Breast epithelium (tissue), 3 donors: ENCODE measurements around the gene DBX2.

Source experiments
- CTCF ChIP-seq, 3 donors: fragments of 450-650 bp; IDR thresholded peaks; one replicate each; pipeline ENCODE4 v1.5.1; 2016 to 2017; ENCODE audit warnings: antibody characterized with exemption in 3 of 3, mild to moderate bottlenecking in 3 of 3, moderate library complexity in 3 of 3
- POLR2AphosphoS5 ChIP-seq, 3 donors: sonication (generic); formaldehyde crosslinking; IDR thresholded peaks; one replicate each; pipeline ENCODE4 v1.6.1; 2017; ENCODE audit warnings: antibody characterized with exemption in 3 of 3

- TF ChIP-seq CTCF (IDR thresholded peaks at IDR 0.05) (no peak), POLR2AphosphoS5 (IDR thresholded peaks at IDR 0.05) (no peak)
These were observed 8.3 kb downstream of the DBX2 start for GRCh38 chr12:45042599-45042998.
